ENCODE measurements around the gene PPP3CA. TPM values are rescaled to one million over a fixed set of nuclear protein-coding genes. Genes with fewer than 3 reads are reported as not detected.
"Not testable (repeated sequence)": the region's sequence is repeated elsewhere in the genome, so short reads cannot be mapped to it uniquely, and the experiment has no call there.

PPP3CA gene
- polyA plus RNA-seq, 1 donor: 23.5 TPM

- Histone ChIP-seq H3K9me3 (ENCODE audit: control insufficient read depth, low read depth, low read length) (no peaks in the 10 kb centered on the region), H3K36me3 (ENCODE audit: control insufficient read depth, insufficient read depth, low read length) (no peaks in the 10 kb centered on the region), H3K27me3 (ENCODE audit: control insufficient read depth, insufficient read depth, low read length) (no peaks in the 10 kb centered on the region), H3K4me1 (ENCODE audit: control insufficient read depth, insufficient read depth, low read length) (no peaks in the 10 kb centered on the region), H3K4me3 (ENCODE audit: low read length) (no peak overlapping the region), H3K27ac (ENCODE audit: low read length) (no peak overlapping the region)
- 63% methylated on average over 2 of the region's 3 CpGs for WGBS (ENCODE audit: insufficient coverage, low lambda C conversion rate)
- DNase-seq: no peak
These were observed 198.8 kb downstream of the PPP3CA start for GRCh38 chr4:101148551-101148950.

- Histone ChIP-seq H3K27me3 (ENCODE audit: control insufficient read depth, insufficient read depth, low read length) (no peaks in the 10 kb centered on the region), H3K27ac (ENCODE audit: low read length) (no peak overlapping the region), H3K4me3 (ENCODE audit: low read length) (no peak overlapping the region), H3K4me1 (ENCODE audit: control insufficient read depth, insufficient read depth, low read length) (no peaks in the 10 kb centered on the region), H3K9me3 (ENCODE audit: control insufficient read depth, low read depth, low read length) (no peaks in the 10 kb centered on the region), H3K36me3 (ENCODE audit: control insufficient read depth, insufficient read depth, low read length) (no peaks in the 10 kb centered on the region)
- no peak for DNase-seq
These were observed 200.0 kb downstream of the PPP3CA start for GRCh38 chr4:101147283-101147682.

- Histone ChIP-seq H3K4me3 (ENCODE audit: low read length) (no peak overlapping the region), H3K4me1 (ENCODE audit: control insufficient read depth, insufficient read depth, low read length) (no peaks in the 10 kb centered on the region), H3K27ac (ENCODE audit: low read length) (no peak overlapping the region), H3K9me3 (ENCODE audit: control insufficient read depth, low read depth, low read length) (no peaks in the 10 kb centered on the region), H3K27me3 (ENCODE audit: control insufficient read depth, insufficient read depth, low read length) (no peaks in the 10 kb centered on the region), H3K36me3 (ENCODE audit: control insufficient read depth, insufficient read depth, low read length) (no peaks in the 10 kb centered on the region)
- DNase-seq: no peak
These were observed 202.3 kb downstream of the PPP3CA start for GRCh38 chr4:101145021-101145420.

GRCh38 chr4:101142259-101142658 is 205.1 kb downstream of the PPP3CA start:
- H3K4me3 ChIP-seq (ENCODE audit: low read length): no peak overlapping the region
- H3K27me3 ChIP-seq (ENCODE audit: control insufficient read depth, insufficient read depth, low read length): no peaks in the 10 kb centered on the region
- H3K27ac ChIP-seq (ENCODE audit: low read length): no peak overlapping the region
- no peak for DNase-seq
- no peaks in the 10 kb centered on the region for H3K4me1 ChIP-seq (ENCODE audit: control insufficient read depth, insufficient read depth, low read length)
- 88% methylated on average over 2 of the region's 4 CpGs for WGBS (ENCODE audit: insufficient coverage, low lambda C conversion rate)
- H3K9me3 ChIP-seq (ENCODE audit: control insufficient read depth, low read depth, low read length): no peaks in the 10 kb centered on the region
- H3K36me3 ChIP-seq (ENCODE audit: control insufficient read depth, insufficient read depth, low read length): no peaks in the 10 kb centered on the region

GRCh38 chr4:101141855-101142254 is 205.5 kb downstream of the PPP3CA start:
- H3K27ac ChIP-seq (ENCODE audit: low read length): no peak overlapping the region

GRCh38 chr4:101141230-101141629 is 206.1 kb downstream of the PPP3CA start:
- Histone ChIP-seq H3K9me3 (ENCODE audit: control insufficient read depth, low read depth, low read length) (no peaks in the 10 kb centered on the region), H3K4me3 (ENCODE audit: low read length) (no peak overlapping the region), H3K36me3 (ENCODE audit: control insufficient read depth, insufficient read depth, low read length) (no peaks in the 10 kb centered on the region), H3K27ac (ENCODE audit: low read length) (no peak overlapping the region), H3K4me1 (ENCODE audit: control insufficient read depth, insufficient read depth, low read length) (no peaks in the 10 kb centered on the region), H3K27me3 (ENCODE audit: control insufficient read depth, insufficient read depth, low read length) (no peaks in the 10 kb centered on the region)
- WGBS (ENCODE audit: insufficient coverage, low lambda C conversion rate): 100% methylated on average over 2 of the region's 5 CpGs
- no peak for DNase-seq

More at GRCh38 chr4:101141855-101142254, 205.5 kb downstream of the PPP3CA start:
- 100% methylated on average over 2 of the region's 4 CpGs for WGBS (ENCODE audit: insufficient coverage, low lambda C conversion rate)
- no peaks in the 10 kb centered on the region for H3K4me1 ChIP-seq (ENCODE audit: control insufficient read depth, insufficient read depth, low read length)
- H3K36me3 ChIP-seq (ENCODE audit: control insufficient read depth, insufficient read depth, low read length): no peaks in the 10 kb centered on the region
- no peaks in the 10 kb centered on the region for H3K27me3 ChIP-seq (ENCODE audit: control insufficient read depth, insufficient read depth, low read length)
- no peak overlapping the region for H3K4me3 ChIP-seq (ENCODE audit: low read length)
- DNase-seq: no peak
- H3K9me3 ChIP-seq (ENCODE audit: control insufficient read depth, low read depth, low read length): no peaks in the 10 kb centered on the region

GRCh38 chr4:101140228-101140627 is 207.1 kb downstream of the PPP3CA start:
- no peak overlapping the region for H3K27ac ChIP-seq (ENCODE audit: low read length)

GRCh38 chr4:101136373-101137370 is 210.7 kb downstream of the PPP3CA start:
- DNase-seq: no peak
- Histone ChIP-seq H3K4me3 (ENCODE audit: low read length) (no peak overlapping the region), H3K4me1 (ENCODE audit: control insufficient read depth, insufficient read depth, low read length) (no peaks in the 10 kb centered on the region), H3K27me3 (ENCODE audit: control insufficient read depth, insufficient read depth, low read length) (no peaks in the 10 kb centered on the region), H3K9me3 (ENCODE audit: control insufficient read depth, low read depth, low read length) (no peaks in the 10 kb centered on the region), H3K36me3 (ENCODE audit: control insufficient read depth, insufficient read depth, low read length) (no peaks in the 10 kb centered on the region), H3K27ac (ENCODE audit: low read length) (no peak overlapping the region)
- WGBS (ENCODE audit: insufficient coverage, low lambda C conversion rate): 100% methylated on average over 1 of the region's 8 CpGs

More at GRCh38 chr4:101140228-101140627, 207.1 kb downstream of the PPP3CA start:
- Histone ChIP-seq H3K9me3 (ENCODE audit: control insufficient read depth, low read depth, low read length) (no peaks in the 10 kb centered on the region), H3K27me3 (ENCODE audit: control insufficient read depth, insufficient read depth, low read length) (no peaks in the 10 kb centered on the region), H3K36me3 (ENCODE audit: control insufficient read depth, insufficient read depth, low read length) (no peaks in the 10 kb centered on the region), H3K4me3 (ENCODE audit: low read length) (no peak overlapping the region), H3K4me1 (ENCODE audit: control insufficient read depth, insufficient read depth, low read length) (no peaks in the 10 kb centered on the region)
- DNase-seq: no peak

GRCh38 chr4:101135371-101136010 is 211.8 kb downstream of the PPP3CA start:
- 75% methylated on average over 1 of the region's 3 CpGs for WGBS (ENCODE audit: insufficient coverage, low lambda C conversion rate)
- H3K9me3 ChIP-seq (ENCODE audit: control insufficient read depth, low read depth, low read length): no peaks in the 10 kb centered on the region
- no peak overlapping the region for H3K4me3 ChIP-seq (ENCODE audit: low read length)
- DNase-seq: no peak
- H3K36me3 ChIP-seq (ENCODE audit: control insufficient read depth, insufficient read depth, low read length): no peaks in the 10 kb centered on the region
- no peaks in the 10 kb centered on the region for H3K4me1 ChIP-seq (ENCODE audit: control insufficient read depth, insufficient read depth, low read length)
- H3K27me3 ChIP-seq (ENCODE audit: control insufficient read depth, insufficient read depth, low read length): no peaks in the 10 kb centered on the region
- H3K27ac ChIP-seq (ENCODE audit: low read length): no peak overlapping the region

- not testable (repeated sequence) for H3K4me3 ChIP-seq (ENCODE audit: low read length); H3K36me3 ChIP-seq (ENCODE audit: control insufficient read depth, insufficient read depth, low read length); H3K9me3 ChIP-seq (ENCODE audit: control insufficient read depth, low read depth, low read length); H3K27me3 ChIP-seq (ENCODE audit: control insufficient read depth, insufficient read depth, low read length); H3K4me1 ChIP-seq (ENCODE audit: control insufficient read depth, insufficient read depth, low read length); H3K27ac ChIP-seq (ENCODE audit: low read length); DNase-seq
- 96% methylated on average over 3 of the region's 5 CpGs for WGBS (ENCODE audit: insufficient coverage, low lambda C conversion rate)
These were observed 216.3 kb downstream of the PPP3CA start for GRCh38 chr4:101131058-101131457.
